Esophagus squamous epithelium (tissue), 4 donors: ENCODE results near the gene MED10.

ENCODE experiments used
- POLR2A ChIP-seq, 4 donors: fragments of 450-650 bp; IDR thresholded peaks; one replicate each; pipeline ENCODE4 v1.6.1; 2017; ENCODE audit warnings: antibody characterized with exemption in 4 of 4, mild to moderate bottlenecking in 4 of 4, moderate library complexity in 3 of 4
- TF ChIP-seq, protein P1 (sequence below), 6 experiments: fragments of 450-650 bp in 4 of 6; fragments of 200-600 bp in 2 of 6; sonication (generic) in 2 of 6; IDR thresholded peaks; one replicate each; pipeline ENCODE4 v1.5.1; 2016 to 2019; ENCODE audit warnings: antibody characterized with exemption in 6 of 6, mild to moderate bottlenecking in 4 of 6, moderate library complexity in 4 of 6

DNA sequence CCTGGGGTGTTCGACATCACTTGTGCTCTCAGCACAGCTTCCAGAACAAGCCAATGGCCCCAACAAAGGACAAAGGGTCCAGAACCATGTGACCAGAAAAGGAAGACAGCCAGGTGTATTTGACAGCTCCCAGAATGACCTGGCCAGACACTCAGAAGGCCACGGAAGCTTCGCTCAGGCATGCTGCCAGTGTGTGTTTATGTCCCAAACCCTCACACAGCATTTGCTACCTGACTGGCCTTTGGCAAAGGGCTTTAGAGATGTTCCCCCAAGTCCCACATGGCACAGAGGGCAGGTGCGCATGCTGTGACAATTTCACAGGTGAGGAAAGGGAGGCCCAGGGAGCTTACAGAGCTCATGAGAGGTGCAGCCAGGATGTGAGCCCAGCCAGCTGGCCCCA, 39.5 kb downstream of the MED10 start:
- TF ChIP-seq, protein P1, sequence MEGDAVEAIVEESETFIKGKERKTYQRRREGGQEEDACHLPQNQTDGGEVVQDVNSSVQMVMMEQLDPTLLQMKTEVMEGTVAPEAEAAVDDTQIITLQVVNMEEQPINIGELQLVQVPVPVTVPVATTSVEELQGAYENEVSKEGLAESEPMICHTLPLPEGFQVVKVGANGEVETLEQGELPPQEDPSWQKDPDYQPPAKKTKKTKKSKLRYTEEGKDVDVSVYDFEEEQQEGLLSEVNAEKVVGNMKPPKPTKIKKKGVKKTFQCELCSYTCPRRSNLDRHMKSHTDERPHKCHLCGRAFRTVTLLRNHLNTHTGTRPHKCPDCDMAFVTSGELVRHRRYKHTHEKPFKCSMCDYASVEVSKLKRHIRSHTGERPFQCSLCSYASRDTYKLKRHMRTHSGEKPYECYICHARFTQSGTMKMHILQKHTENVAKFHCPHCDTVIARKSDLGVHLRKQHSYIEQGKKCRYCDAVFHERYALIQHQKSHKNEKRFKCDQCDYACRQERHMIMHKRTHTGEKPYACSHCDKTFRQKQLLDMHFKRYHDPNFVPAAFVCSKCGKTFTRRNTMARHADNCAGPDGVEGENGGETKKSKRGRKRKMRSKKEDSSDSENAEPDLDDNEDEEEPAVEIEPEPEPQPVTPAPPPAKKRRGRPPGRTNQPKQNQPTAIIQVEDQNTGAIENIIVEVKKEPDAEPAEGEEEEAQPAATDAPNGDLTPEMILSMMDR (IDR thresholded peaks at IDR 0.05), result no peak
- TF ChIP-seq POLR2A (IDR thresholded peaks at IDR 0.05), result no peak
